CD14-positive monocyte (primary cell): Measurements from ENCODE around the gene PMEPA1. TPM values are rescaled to one million over a fixed set of nuclear protein-coding genes. Genes with fewer than 3 reads are reported as not detected.
A peak's percentile ranks its signal among the peaks of the same experiment; 100 is the strongest.

Experiments used
- DNase-seq, 3 donors: peaks; one replicate each; pipeline ENCODE4 v3.0.0-alpha.2; 2011 to 2022
- H2AFZ ChIP-seq: 2 replicates; pipeline ENCODE4 v1.6.0; 2012; ENCODE audit warnings: mild to moderate bottlenecking, low read depth, low read length, inconsistent platforms; ENCODE audit not compliant: insufficient read depth, poor library complexity, severe bottlenecking
- H3K27ac ChIP-seq, 2 donors: 1 replicate in 1 of 2; 2 replicates in 1 of 2; pipeline ENCODE4 v1.5.1; 2012 to 2013; ENCODE audit warnings: low read length in 2 of 2, control low read depth in 1 of 2, inconsistent platforms in 1 of 2, low read depth in 1 of 2, mild to moderate bottlenecking in 1 of 2
- H3K27me3 ChIP-seq, 2 donors: one replicate each; pipeline versions ENCODE4 v1.6.0 to v1.6.1; 2011 to 2013; ENCODE audit warnings: low read length in 2 of 2; ENCODE audit not compliant: control insufficient read depth in 2 of 2, insufficient read depth in 2 of 2
- H3K36me3 ChIP-seq, 2 donors: replicated peaks in 1 of 2; 1 replicate in 1 of 2; 2 replicates in 1 of 2; pipeline versions ENCODE4 v1.5.1 to v1.6.1; 2012 to 2013; ENCODE audit warnings: low read length in 2 of 2, control low read depth in 1 of 2, inconsistent platforms in 1 of 2, mild to moderate bottlenecking in 1 of 2; ENCODE audit not compliant: insufficient read depth in 2 of 2, control insufficient read depth in 1 of 2
- H3K4me1 ChIP-seq, 2 donors: 1 replicate in 1 of 2; 2 replicates in 1 of 2; pipeline versions ENCODE4 v1.5.1 to v1.6.1; 2012 to 2013; ENCODE audit warnings: low read length in 2 of 2, control low read depth in 1 of 2, inconsistent platforms in 1 of 2, mild to moderate bottlenecking in 1 of 2, moderate library complexity in 1 of 2; ENCODE audit not compliant: insufficient read depth in 2 of 2, control insufficient read depth in 1 of 2
- H3K4me2 ChIP-seq: replicated peaks from 2 replicates; pipeline ENCODE3; 2012; ENCODE audit warnings: low read length, moderate library complexity, mild to moderate bottlenecking; ENCODE audit not compliant: poor library complexity, severe bottlenecking; ENCODE audit errors: extremely low read depth
- H3K4me3 ChIP-seq, 3 experiments: fragments of 200-600 bp in 1 of 3; sonication (generic) in 1 of 3; replicated peaks in 1 of 3; 1 replicate in 2 of 3; 2 replicates in 1 of 3; pipeline ENCODE4 v1.5.1; 2011 to 2013; ENCODE audit warnings: low read length in 3 of 3, mild to moderate bottlenecking in 3 of 3, control low read depth in 2 of 3, low read depth in 2 of 3, inconsistent platforms in 1 of 3, moderate library complexity in 1 of 3
- H3K79me2 ChIP-seq: 2 replicates; pipeline ENCODE4 v1.6.0; 2012; ENCODE audit warnings: mild to moderate bottlenecking, control low read depth, inconsistent platforms, low read length, moderate library complexity; ENCODE audit not compliant: insufficient read depth
- H3K9ac ChIP-seq: 2 replicates; pipeline ENCODE4 v1.6.0; 2017; ENCODE audit warnings: low read length, mild to moderate bottlenecking; ENCODE audit not compliant: insufficient read depth, poor library complexity, severe bottlenecking
- H3K9me3 ChIP-seq, 2 donors: replicated peaks in 1 of 2; 1 replicate in 1 of 2; 2 replicates in 1 of 2; pipeline versions ENCODE4 v1.5.1 to v1.6.1; 2012 to 2013; ENCODE audit warnings: low read length in 2 of 2, control low read depth in 1 of 2; ENCODE audit not compliant: control insufficient read depth in 1 of 2, insufficient read depth in 1 of 2
- H4K20me1 ChIP-seq: 2 replicates; pipeline ENCODE4 v1.6.0; 2012; ENCODE audit warnings: mild to moderate bottlenecking, low read length, control low read depth, moderate library complexity; ENCODE audit not compliant: insufficient read depth
- H3K27ac Mint-ChIP-seq, 7 donors: one replicate each; pipeline ENCODE4 v1.8.0; 2020; ENCODE audit warnings: mild to moderate bottlenecking in 7 of 7, mixed read lengths in 7 of 7, moderate library complexity in 6 of 7, inconsistent platforms in 2 of 7
- H3K27me3 Mint-ChIP-seq, 3 donors: one replicate each; pipeline ENCODE4 v1.8.0; 2021 to 2022; ENCODE audit warnings: low read depth in 3 of 3, mild to moderate bottlenecking in 3 of 3, mixed read lengths in 3 of 3, moderate library complexity in 3 of 3, inconsistent platforms in 1 of 3
- H3K36me3 Mint-ChIP-seq, 2 donors: one replicate each; pipeline ENCODE4 v1.8.0; 2020; ENCODE audit warnings: mixed read lengths in 2 of 2, inconsistent platforms in 1 of 2, mild to moderate bottlenecking in 1 of 2
- H3K4me1 Mint-ChIP-seq: one replicate; pipeline ENCODE4 v1.8.0; 2020; ENCODE audit warnings: mild to moderate bottlenecking, mixed read lengths
- H3K4me3 Mint-ChIP-seq, 2 donors: one replicate each; pipeline ENCODE4 v1.8.0; 2020; ENCODE audit warnings: mild to moderate bottlenecking in 2 of 2, mixed read lengths in 2 of 2, moderate library complexity in 1 of 2
- H3K9me3 Mint-ChIP-seq, 7 donors: one replicate each; pipeline ENCODE4 v1.8.0; 2020 to 2022; ENCODE audit warnings: mixed read lengths in 7 of 7, mild to moderate bottlenecking in 6 of 7, moderate library complexity in 6 of 7, inconsistent platforms in 2 of 7
- CTCF ChIP-seq: fragments of 200-600 bp; IDR thresholded peaks from one replicate; pipeline ENCODE4 v1.8.0; 2022; ENCODE audit warnings: antibody characterized with exemption, mild to moderate bottlenecking
- WGBS: methylation state at CpG from one replicate; pipeline ENCODE4 v1.1.5; 2013; ENCODE audit warnings: missing lambda C conversion rate; ENCODE audit not compliant: insufficient coverage; 5-methylcytosine and 5-hydroxymethylcytosine counted together
- intact Hi-C, 2 donors: fragments of 100-400 bp; cut with micrococcal nuclease; formaldehyde crosslinking; loops; one replicate each; pipeline versions ENCODE4 v1.15.0 to v1.15.1; 2023
- polyA plus RNA-seq, 3 donors: library from polyadenylated mRNA; depleted of rRNA in 1 of 3; unstranded in 2 of 3; stranded (reverse) in 1 of 3; fragments of 300-500 nt in 2 of 3; fragments of >200 nt in 1 of 3; fragmentation: Illumina TruSeq in 2 of 3; gene quantifications; 1 replicate in 2 of 3; 2 replicates in 1 of 3; pipeline ENCODE4 v1.2.3, GENCODE V29; 2012 to 2021

PMEPA1 gene
- polyA plus RNA-seq, 3 donors: 0.12 to 0.73 (median 0.59) TPM

GRCh38 chr20:57618091-57618763 lies 91.6 kb downstream of the PMEPA1 start:
- H3K9me3 ChIP-seq: no peaks in the 10 kb centered on the region
- H3K79me2 ChIP-seq: no peaks in the 10 kb centered on the region
- peak overlapping the region; percentile 82 to 85 for H3K27ac ChIP-seq
- H3K4me2 ChIP-seq: peak overlapping the region; percentile 76
- Mint-ChIP-seq H3K36me3 (peaks cover 5 to 35% of the 10 kb centered on the region in 2 donors), H3K4me1 (peaks cover 55% of the 10 kb centered on the region), H3K27ac (peak overlapping the region; percentile 89 to 95 (median 94)), H3K4me3 (peak overlapping the region; percentile 77 to 90), H3K9me3 (peaks cover 0 to 2% (median 0%) of the 10 kb centered on the region in 7 donors), H3K27me3 (peaks cover 2 to 16% (median 15%) of the 10 kb centered on the region in 3 donors)
- H3K27me3 ChIP-seq: no peaks in the 10 kb centered on the region
- peak overlapping the region; percentile 44 for H3K9ac ChIP-seq
- intact Hi-C loops: loop anchor here in 1 of 2 donors (2.0 kb wide), 1 partner anchor 17 kb away; no protein-coding TSS in a partner anchor
- H3K36me3 ChIP-seq: peaks cover 2 to 17% of the 10 kb centered on the region in 2 donors
- WGBS: 46% methylated on average over 4 of the region's 14 CpGs
- H3K4me1 ChIP-seq: peaks cover 40 to 45% of the 10 kb centered on the region in 2 donors
- peak overlapping the region in 1 of 3 experiments; percentile 70 for H3K4me3 ChIP-seq
- TF ChIP-seq CTCF: no peak
- no peaks in the 10 kb centered on the region for H4K20me1 ChIP-seq
- H2AFZ ChIP-seq: peak overlapping the region; percentile 67
- peak; percentile 25 to 85 (median 58) for DNase-seq

GRCh38 chr20:57617079-57617795 lies 92.6 kb downstream of the PMEPA1 start:
- Histone ChIP-seq H3K27ac (no peak overlapping the region), H3K4me3 (no peak overlapping the region), H3K4me2 (no peak overlapping the region), H3K36me3 (peaks cover 2 to 17% of the 10 kb centered on the region in 2 donors), H3K4me1 (peaks cover 40 to 45% of the 10 kb centered on the region in 2 donors), H3K27me3 (no peaks in the 10 kb centered on the region), H2AFZ (no peak overlapping the region), H3K9me3 (no peaks in the 10 kb centered on the region), H4K20me1 (no peaks in the 10 kb centered on the region), H3K79me2 (no peaks in the 10 kb centered on the region), H3K9ac (no peak overlapping the region)
- Mint-ChIP-seq H3K9me3 (no peaks in the 10 kb centered on the region), H3K4me1 (peaks cover 48% of the 10 kb centered on the region), H3K36me3 (peaks cover 7 to 38% of the 10 kb centered on the region in 2 donors), H3K27ac (peak overlapping the region in 5 of 7 donors; percentile 23 to 68 (median 32)), H3K27me3 (peaks cover 2 to 18% (median 16%) of the 10 kb centered on the region in 3 donors), H3K4me3 (no peak overlapping the region)
- DNase-seq: no peak
- TF ChIP-seq CTCF: no peak
- intact Hi-C loops: no loop called here
- WGBS: 96% methylated on average over 4 of the region's 6 CpGs
